ENCODE measurements around the gene ZNF202.
"Not testable (repeated sequence)": the region's sequence is repeated elsewhere in the genome, so short reads cannot be mapped to it uniquely, and the experiment has no call there.

The ZNF202 gene

DNA sequence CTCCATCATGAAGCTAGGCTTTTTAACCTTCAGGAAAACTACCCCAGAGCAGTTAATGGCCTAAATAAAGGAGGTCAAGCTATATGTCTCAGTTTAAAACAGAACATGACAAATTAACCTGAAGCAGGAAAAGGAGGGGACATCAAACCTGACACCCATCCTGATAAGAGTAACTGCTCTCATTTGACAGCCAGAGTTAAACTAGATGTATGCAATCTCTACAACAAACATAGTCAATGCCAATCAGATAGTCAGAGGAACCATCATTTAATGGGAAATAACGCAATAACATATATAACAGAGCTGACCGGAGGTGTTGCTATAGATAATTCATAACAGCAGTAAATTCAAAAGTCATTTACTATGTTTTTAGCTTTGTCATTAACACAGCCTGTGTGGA is 3.1 kb downstream of the ZNF202 start:
- no peak for DNase-seq

GRCh38 chr11:123736769-123737168 is 4.7 kb downstream of the ZNF202 start:
- DNase-seq: no peak

GRCh38 chr11:123729602-123730001 is 11.9 kb downstream of the ZNF202 start:
- no peak for DNase-seq

DNA sequence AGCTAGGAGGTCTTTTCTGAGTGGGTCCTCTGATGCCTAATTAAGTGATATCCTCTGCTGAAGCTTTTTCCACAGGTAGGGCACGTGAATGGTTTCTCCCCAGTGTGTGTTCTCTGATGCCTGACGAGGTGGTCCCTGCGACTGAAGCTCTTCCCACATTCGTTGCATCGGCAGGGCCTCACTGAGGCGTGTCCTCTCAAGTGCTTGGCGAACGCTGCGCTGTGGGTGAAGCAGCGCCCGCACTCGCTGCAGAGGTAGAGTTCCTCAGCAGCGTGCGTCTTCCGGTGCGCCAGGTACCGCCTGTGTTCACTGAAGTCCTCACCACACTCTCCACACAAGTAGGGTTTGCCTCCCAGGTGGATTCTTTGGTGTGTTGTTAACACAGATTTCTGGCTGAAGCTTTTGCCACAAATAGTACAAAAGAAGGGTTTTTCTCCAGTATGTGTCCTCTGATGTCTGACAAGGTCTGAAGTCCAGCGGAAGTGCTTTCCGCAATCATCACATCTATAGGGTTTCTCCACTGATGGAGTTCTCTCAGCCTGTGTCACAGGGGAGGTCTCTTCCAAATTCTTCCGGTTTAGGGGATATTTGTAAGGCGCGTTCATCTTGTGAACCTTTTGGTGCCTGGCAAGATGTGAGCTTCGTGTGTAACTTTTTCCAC is 15.3 kb downstream of the ZNF202 start:
- DNase-seq: no peak

DNA sequence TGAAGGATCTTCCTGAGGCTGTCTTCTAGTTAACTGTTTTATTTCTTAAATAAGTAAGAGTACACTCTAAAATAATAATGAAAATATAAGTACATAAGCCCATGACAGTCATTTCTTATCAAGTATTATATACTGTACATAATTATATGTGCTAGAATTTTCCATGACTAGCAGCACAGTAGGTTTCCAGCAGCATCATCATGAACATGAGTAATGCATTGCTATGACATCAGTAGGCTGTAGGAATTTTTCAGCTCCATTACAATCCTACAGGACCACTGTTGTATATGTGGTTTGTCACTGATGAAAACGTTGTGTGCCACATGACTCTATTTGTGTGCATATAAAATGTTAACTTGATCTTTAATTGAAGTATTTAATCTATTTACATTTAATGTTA is 22.0 kb downstream of the ZNF202 start:
- no peak for DNase-seq

- no peak for DNase-seq
Observed at GRCh38 chr11:123718469-123718868, 23.0 kb downstream of the ZNF202 start.

DNA sequence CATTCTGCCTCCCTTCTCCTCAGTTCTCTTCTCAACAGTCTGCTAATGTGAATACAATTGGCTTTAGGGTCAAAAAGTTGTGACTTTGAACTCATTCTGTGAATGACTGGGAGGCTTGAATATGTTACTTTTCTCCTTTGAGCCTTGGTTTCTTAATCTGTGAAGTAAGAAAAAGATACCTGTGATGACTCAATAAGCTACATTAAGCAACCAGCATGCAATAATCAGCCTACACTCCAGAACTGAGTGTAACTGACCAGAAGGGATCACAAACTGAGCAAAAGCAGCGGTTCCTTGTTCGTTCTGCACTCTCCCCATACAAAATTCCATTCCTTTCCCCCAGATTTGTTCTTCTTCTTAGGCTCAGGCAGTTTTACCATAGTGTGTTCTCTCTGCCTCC is 23.4 kb downstream of the ZNF202 start:
- DNase-seq: no peak

DNA sequence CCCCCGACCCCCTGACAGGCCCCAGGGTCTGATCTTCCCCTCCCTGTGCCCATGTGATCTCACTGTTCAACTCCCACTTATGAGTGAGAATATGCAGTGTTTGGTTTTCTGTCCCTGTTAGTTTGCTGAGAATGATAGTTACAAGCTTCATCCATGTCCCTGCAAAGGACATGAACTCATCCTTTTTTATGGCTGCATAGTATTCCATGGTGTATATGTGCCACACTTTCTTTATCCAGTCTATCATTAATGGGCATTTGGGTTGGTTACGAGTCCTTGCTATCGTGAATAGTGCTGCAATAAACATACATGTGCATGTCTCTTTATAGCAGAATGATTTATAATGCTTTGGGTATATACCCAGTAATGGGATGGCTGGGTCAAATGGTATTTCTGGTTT is 28.8 kb downstream of the ZNF202 start:
- DNase-seq: not testable (repeated sequence)

DNA sequence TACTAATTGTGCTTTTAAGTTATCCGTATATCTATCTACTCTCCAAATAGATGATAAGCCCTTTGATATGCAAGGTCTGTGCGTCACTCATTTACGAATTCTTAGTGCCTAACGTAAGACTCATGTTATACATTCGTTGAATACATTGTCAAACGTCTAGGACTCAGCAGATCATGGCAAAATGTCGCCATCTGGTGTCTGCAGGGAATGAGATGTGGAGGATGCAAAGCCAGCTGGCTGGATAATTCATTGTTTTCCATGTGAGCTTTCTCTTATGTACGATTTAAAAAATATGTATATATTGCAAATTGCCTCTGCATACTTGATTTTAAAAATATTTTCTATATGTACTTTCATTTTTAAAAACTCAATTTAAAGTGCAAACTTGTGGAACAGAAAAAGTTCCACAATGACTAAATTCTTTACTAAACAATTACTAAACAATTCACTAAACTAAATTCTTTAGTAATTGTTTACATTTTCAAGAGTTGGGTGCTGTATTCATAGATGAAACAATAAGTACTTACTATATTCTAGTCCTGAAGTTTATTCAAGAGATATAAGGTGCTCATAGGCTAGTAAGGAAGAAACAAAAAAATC is 33.8 kb downstream of the ZNF202 start:
- no peak for DNase-seq

- no peak for DNase-seq
Observed at GRCh38 chr11:123707206-123707605, 34.3 kb downstream of the ZNF202 start.

DNA sequence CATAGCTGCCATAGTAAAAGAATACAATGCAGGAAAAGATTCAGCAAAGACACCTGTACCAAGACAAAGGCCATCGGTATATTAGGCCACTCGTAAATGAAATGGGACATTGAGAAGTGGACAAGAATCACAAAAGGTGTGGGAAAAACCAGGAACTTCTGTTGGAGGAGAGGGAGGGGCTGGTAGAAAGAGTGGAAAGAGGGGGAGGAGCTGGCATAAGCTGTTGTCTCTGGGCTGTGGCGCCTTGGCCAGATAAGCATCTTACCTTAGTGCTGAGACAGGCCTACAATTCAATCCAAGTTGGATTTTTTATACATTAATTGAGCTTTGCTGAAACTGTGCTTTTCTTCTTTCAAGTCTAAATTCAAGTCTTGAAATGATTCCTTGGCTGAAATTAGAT is 37.1 kb downstream of the ZNF202 start:
- no peak for DNase-seq

- DNase-seq: no peak
Observed at GRCh38 chr11:123702696-123703095, 38.8 kb downstream of the ZNF202 start.

GRCh38 chr11:123702139-123702538 is 39.3 kb downstream of the ZNF202 start:
- DNase-seq: no peak

DNA sequence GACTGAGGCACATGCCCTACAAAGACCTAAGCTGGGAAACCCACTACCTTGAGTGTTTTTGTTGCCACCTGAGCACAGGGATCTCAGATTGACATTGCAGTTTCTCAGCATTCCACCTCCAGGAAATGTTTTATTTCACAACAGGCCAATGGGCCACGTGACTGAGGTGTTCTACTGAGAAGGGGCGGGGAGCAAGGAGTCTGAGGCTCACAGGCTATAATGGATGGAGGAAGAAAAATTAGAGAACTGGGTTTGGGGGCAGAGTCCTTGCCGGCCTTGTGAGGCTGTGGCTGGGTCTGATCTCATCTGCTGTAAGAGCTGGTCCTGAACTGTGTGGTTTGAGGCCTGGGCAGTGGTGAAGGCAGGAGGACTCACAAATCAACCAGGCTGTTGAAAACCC is 40.7 kb downstream of the ZNF202 start:
- DNase-seq: no peak

DNA sequence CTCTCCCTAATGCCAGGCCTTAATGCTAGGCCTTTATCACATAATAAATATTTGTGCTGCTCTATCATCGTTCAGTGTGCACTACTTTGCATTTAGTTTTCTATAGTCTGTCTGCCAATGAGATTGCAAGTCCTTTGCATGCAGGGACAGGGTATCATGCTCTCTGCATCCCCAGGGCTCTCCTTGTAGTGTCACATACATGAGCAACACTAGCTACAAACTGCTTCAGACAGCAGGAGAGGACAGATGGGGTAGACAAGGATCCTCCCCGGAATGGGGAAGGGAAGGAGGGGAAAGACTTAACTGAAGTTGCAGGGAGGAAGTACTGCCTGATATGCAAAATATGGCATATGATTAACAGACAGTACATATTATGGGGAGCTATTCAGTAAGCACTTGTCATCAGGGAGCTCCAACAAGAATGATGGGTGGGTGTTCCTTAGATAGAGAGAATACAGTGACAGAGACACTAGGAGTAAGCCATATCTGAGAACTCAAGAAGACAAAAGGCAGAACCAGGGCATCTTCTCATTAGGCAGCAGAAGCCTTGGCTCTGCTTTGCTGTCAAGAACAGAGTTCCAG is 42.8 kb downstream of the ZNF202 start:
- no peak for DNase-seq

- no peak for DNase-seq
Observed at GRCh38 chr11:123696183-123696582, 45.3 kb downstream of the ZNF202 start.

GRCh38 chr11:123695231-123695630 is 46.2 kb downstream of the ZNF202 start:
- DNase-seq: no peak

GRCh38 chr11:123694551-123694950 is 46.9 kb downstream of the ZNF202 start:
- no peak for DNase-seq

DNA sequence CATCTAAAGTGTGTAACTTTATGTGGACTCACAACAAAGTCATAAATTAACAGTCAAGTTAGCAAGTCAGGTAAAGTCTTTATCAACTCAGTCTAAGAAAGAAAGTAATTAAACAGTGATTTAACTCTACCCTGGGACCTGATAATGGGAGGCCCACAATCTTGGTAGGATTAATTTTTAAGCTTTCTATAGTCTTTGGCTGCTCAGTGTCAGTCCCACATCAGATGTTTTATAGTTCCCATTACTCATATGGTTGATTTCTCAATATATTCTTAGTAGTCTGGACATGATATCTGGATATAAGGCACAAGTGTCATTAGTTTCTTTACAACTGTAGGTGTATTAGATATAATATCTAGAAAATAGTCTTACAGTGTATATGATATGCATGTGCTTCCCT is 48.5 kb downstream of the ZNF202 start:
- no peak for DNase-seq

DNA sequence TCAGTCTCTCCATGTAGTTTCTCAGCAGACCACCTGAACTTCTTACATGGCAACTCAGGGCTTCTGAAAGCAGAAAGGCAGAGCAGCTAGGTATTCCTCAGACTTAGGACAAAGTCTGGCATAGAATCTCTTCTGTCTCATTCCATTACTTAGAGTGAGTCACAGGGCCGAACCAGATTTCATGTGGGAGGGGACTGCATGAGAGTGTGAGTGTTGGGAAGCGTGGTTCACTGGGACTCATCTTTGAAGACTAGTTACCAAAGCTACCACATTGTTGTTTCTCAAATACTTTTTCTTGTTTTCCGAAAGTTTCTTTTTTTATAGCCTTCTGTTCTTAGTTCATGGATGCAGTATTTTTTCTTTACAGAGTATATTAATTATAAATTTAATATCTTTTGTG is 51.0 kb downstream of the ZNF202 start:
- no peak for DNase-seq

DNA sequence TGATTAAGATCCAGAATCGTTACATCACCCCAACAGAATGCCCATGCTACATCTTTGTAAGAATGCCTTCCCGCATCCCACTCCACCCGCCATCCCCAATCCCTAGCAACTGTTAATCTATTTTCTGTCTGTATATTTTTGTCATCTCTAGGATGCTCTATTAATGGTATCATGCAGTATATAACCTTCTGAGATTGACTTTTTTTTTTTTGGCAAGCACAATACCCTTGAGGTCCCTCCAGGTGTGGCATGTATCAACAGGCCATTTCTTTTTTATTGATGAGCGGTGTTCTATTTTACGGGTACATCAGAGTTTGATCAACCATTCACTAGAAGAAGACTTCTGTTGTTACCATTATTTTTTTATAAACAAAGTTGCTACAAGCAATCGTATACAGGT is 56.9 kb downstream of the ZNF202 start:
- no peak for DNase-seq

GRCh38 chr11:123683428-123684170 is 57.9 kb downstream of the ZNF202 start:
- DNase-seq: no peak

DNA sequence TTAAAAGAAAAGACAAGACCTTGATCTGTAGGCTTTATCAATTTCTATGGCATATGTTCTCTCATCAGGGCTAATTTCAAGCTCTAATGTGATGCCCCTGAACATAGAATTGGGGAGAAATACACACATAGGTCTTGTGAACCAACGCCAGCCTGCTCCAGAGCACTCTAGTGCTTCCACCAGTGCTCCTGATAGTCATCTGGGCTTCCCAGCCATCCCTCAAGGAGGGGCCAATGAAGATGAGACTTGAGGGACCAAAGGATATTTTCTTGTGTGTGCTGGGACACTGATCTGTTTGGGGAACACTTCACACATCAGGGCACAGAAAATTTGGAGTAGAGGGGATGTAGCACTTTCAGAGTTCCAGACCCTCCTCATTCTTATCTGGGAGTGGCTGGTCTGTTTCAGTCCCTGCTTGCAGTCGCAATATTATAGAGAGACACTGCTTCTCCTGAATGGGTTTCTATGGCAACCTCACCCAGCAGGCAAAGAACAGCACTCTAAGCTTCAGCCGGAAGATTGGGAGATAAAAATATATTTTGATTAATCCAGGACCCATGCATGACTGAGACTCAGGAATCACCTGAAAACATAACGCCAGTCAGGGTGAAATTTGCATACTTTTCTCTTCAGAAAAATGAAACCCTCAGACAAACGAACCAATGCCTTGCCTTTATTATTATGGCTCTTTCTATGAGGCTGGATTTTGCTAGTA is 58.6 kb downstream of the ZNF202 start:
- no peak for DNase-seq
